GM12878 (cell line): ENCODE measurements around the gene CYB5RL.

Experiments used
- CTCF ChIP-seq, 3 experiments: IDR thresholded peaks in 2 of 3; conservative IDR thresholded peaks in 1 of 3; 2 replicates each; pipeline ENCODE4 v1.5.1; 2011; ENCODE audit warnings: low read depth in 3 of 3, low read length in 3 of 3, mild to moderate bottlenecking in 3 of 3, control low read depth in 2 of 3, moderate library complexity in 2 of 3, inconsistent platforms in 1 of 3, mixed read lengths in 1 of 3; ENCODE audit not compliant: control insufficient read depth in 2 of 3, insufficient read depth in 1 of 3; ENCODE audit errors: extremely low read depth in 1 of 3
- E2F8 ChIP-seq: fragments of 450-650 bp; IDR thresholded peaks from 2 replicates; pipeline ENCODE4 v1.6.1; 2018; ENCODE audit warnings: mild to moderate bottlenecking, low read depth, moderate library complexity; ENCODE audit not compliant: partially characterized antibody
- IKZF1 ChIP-seq: fragments of 450-650 bp; conservative IDR thresholded peaks from 2 replicates; pipeline ENCODE4 v1.6.1; 2017; ENCODE audit warnings: antibody characterized with exemption, mild to moderate bottlenecking
- POLR2A ChIP-seq: IDR thresholded peaks from 2 replicates; pipeline ENCODE4 v1.6.1; 2011; ENCODE audit warnings: low read depth, mild to moderate bottlenecking, low read length
- SKIL ChIP-seq: fragments of 450-650 bp; IDR thresholded peaks from 2 replicates; pipeline ENCODE4 v1.6.1; 2017; ENCODE audit warnings: mild to moderate bottlenecking, low read depth, inconsistent platforms; ENCODE audit not compliant: poor library complexity, severe bottlenecking
- SMC3 ChIP-seq: IDR thresholded peaks from 2 replicates; pipeline ENCODE4 v1.6.1; 2011; ENCODE audit warnings: low read length, improper control_type of control experiment, borderline replicate concordance
- SUPT20H ChIP-seq: IDR thresholded peaks from 2 replicates; pipeline ENCODE4 v1.6.1; 2011; ENCODE audit warnings: low read depth, mild to moderate bottlenecking, low read length, moderate library complexity, borderline replicate concordance; ENCODE audit not compliant: control insufficient read depth
- TCF7 ChIP-seq: IDR thresholded peaks from 2 replicates; pipeline ENCODE4 v1.6.1; 2014; ENCODE audit warnings: antibody characterized with exemption, borderline replicate concordance
- ZNF217 ChIP-seq: fragments of 450-650 bp; IDR thresholded peaks from 2 replicates; pipeline ENCODE4 v1.6.1; 2017; ENCODE audit warnings: antibody characterized with exemption, mild to moderate bottlenecking
- ZZZ3 ChIP-seq: IDR thresholded peaks from 2 replicates; pipeline ENCODE4 v1.6.1; 2011; ENCODE audit warnings: low read depth; ENCODE audit not compliant: control insufficient read depth, insufficient read length

- TF ChIP-seq ZNF217 (no peak), POLR2A (no peak), CTCF (IDR thresholded peaks at IDR 0.05 in 2 of 3, conservative IDR thresholded peaks at IDR 0.05 in 1 of 3; ENCODE audit: control insufficient read depth in 2 of 3, extremely low read depth in 1 of 3, insufficient read depth in 1 of 3, low read depth in 3 of 3, low read length in 3 of 3) (no peak), SMC3 (no peak), SUPT20H (no peak), ZZZ3 (no peak), SKIL (no peak), E2F8 (no peak), IKZF1 (no peak), TCF7 (no peak)
Observed at GRCh38 chr1:54158071-54158470, 41.8 kb downstream of the CYB5RL start.
